Adrenal gland (tissue), 5 donors: Measurements from ENCODE around the gene LMAN1L.

Experiments used
- POLR2A ChIP-seq, 2 donors: fragments of 450-650 bp; IDR thresholded peaks; one replicate each; pipeline ENCODE4 v1.6.1; 2017; ENCODE audit warnings: antibody characterized with exemption in 2 of 2, mild to moderate bottlenecking in 2 of 2, moderate library complexity in 1 of 2
- TF ChIP-seq, protein P1 (sequence below), 6 experiments: fragments of 450-650 bp in 4 of 6; fragments of 200-600 bp in 2 of 6; sonication (generic) in 1 of 6; IDR thresholded peaks; 1 replicate in 5 of 6; 2 replicates in 1 of 6; pipeline versions ENCODE4 v1.5.1 to v1.8.0; 2016 to 2021; ENCODE audit warnings: antibody characterized with exemption in 6 of 6, mild to moderate bottlenecking in 2 of 6, moderate library complexity in 1 of 6
- donor health status: DM: no; HTN: no; CAD: no.

DNA sequence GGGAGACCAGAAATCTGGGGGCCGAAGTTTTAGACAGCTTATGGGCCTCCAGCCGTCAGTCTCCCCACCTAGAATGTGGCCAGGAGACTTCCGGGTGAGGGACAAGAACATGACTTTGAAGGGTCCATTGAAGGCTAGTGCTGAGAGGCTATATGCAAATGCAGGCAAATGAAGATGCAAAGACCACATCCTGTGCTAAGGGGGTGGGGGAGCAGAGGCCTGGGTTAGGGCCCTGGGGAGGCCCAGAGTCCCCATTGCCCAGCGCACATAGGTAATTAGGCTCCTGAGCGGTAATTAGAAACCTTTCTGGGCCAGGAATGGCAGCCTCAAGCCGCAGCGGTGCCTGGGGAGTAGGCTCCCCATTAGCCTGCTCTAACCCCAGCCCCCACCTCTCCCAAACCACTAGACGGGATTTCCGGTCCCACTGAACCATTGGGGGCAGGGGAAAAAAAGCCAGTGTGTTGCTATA is 23.9 kb upstream of the LMAN1L start:
- TF ChIP-seq, protein P1, sequence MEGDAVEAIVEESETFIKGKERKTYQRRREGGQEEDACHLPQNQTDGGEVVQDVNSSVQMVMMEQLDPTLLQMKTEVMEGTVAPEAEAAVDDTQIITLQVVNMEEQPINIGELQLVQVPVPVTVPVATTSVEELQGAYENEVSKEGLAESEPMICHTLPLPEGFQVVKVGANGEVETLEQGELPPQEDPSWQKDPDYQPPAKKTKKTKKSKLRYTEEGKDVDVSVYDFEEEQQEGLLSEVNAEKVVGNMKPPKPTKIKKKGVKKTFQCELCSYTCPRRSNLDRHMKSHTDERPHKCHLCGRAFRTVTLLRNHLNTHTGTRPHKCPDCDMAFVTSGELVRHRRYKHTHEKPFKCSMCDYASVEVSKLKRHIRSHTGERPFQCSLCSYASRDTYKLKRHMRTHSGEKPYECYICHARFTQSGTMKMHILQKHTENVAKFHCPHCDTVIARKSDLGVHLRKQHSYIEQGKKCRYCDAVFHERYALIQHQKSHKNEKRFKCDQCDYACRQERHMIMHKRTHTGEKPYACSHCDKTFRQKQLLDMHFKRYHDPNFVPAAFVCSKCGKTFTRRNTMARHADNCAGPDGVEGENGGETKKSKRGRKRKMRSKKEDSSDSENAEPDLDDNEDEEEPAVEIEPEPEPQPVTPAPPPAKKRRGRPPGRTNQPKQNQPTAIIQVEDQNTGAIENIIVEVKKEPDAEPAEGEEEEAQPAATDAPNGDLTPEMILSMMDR (IDR thresholded peaks at IDR 0.05): no peak
- TF ChIP-seq POLR2A (IDR thresholded peaks at IDR 0.05): no peak
